Pancreas (tissue), 10 donors: Measurements from ENCODE around the gene TRAF4. TPM values are rescaled to one million over a fixed set of nuclear protein-coding genes. Genes with fewer than 3 reads are reported as not detected.

ENCODE experiments used
- ATAC-seq, 4 donors: fragments of 200-7000 bp; cut with Tn5 transposase; one replicate each; pipeline versions ENCODE4 v1.8.0 to v1.9.1; 2020; ENCODE audit warnings: mild to moderate bottlenecking in 4 of 4, moderate library complexity in 4 of 4
- DNase-seq, 6 donors: peaks; one replicate each; pipeline ENCODE4 v3.0.0-alpha.2; 2020
- FAIRE-seq: peaks from 2 replicates; lab custom pipeline; 2012; peaks lifted over from hg19 to GRCh38; lab: Jason Lieb, UNC
- H3K27ac ChIP-seq, 4 donors: fragments of 200-600 bp; sonication (generic); 1 replicate in 3 of 4; 2 replicates in 1 of 4; pipeline versions ENCODE4 v1.5.0 to v1.8.0; 2020
- H3K27me3 ChIP-seq, 4 donors: fragments of 200-600 bp; one replicate each; pipeline ENCODE4 v1.8.0; 2021
- H3K36me3 ChIP-seq, 3 donors: fragments of 200-600 bp; sonication (generic) in 1 of 3; one replicate each; pipeline versions ENCODE4 v1.5.0 to v1.8.0; 2020 to 2021
- H3K4me1 ChIP-seq, 3 donors: fragments of 200-600 bp; one replicate each; pipeline ENCODE4 v1.8.0; 2021
- H3K4me3 ChIP-seq, 4 donors: fragments of 200-600 bp; sonication (generic) in 2 of 4; one replicate each; pipeline versions ENCODE4 v1.5.0 to v1.8.0; 2020 to 2021
- H3K9me3 ChIP-seq, 4 donors: fragments of 200-600 bp; one replicate each; pipeline ENCODE4 v1.8.0; 2021
- CTCF ChIP-seq, 4 donors: fragments of 200-600 bp; sonication (generic) in 3 of 4; IDR thresholded peaks; one replicate each; pipeline versions ENCODE4 v1.5.0 to v1.8.0; 2021; ENCODE audit warnings: antibody characterized with exemption in 4 of 4
- whole genome bisulfite sequencing, 2 donors: extraction: QIAGEN DNeasy Blood & Tissue Kit; methylation state at CpG; one replicate each; pipeline ENCODE4 v1.1.7; 2013; 5-methylcytosine and 5-hydroxymethylcytosine counted together
- intact Hi-C, 3 donors: fragments of 100-400 bp; cut with DNase I; formaldehyde crosslinking; loops; one replicate each; pipeline versions ENCODE4 v1.11.1 to v1.14.2; 2022
- polyA plus RNA-seq, 2 donors: library from polyadenylated mRNA; stranded (reverse); fragments of 200-250 nt; gene quantifications; one replicate each; pipeline ENCODE4 v1.2.3, GENCODE V29; 2013
- total RNA-seq, 6 donors: library from RNA; stranded (reverse); fragmentation: NEBNext Ultra II Directional in 4 of 6; extraction: Animal tissue kit (Norgen Biotek cat#: 25700) in 4 of 6; gene quantifications; one replicate each; pipeline versions ENCODE4 v1.2.1 to v1.2.4, GENCODE V29; 2021 to 2023
- donor health status: healthy with polysubstance abuse.
- donor health status: DM: no; HTN: no; CAD: no; lungs with moderate emphysema.
- donor health status: DM: no; HTN: no; CAD: no.
- donor health status: control.
- donor health status: control.
- donor health status: Bipolar disorder and iron deficiency.
- donor health status: DM: yes; HTN: yes; CAD: no.
- donor health status: DM: no; HTN: no; CAD: no.
- donor health status: DM: no; HTN: no; CAD: no.
- donor health status: DM: yes; HTN: yes; CAD: no.

TRAF4 gene
- total and polyA plus RNA-seq, 8 donors, result 22.6 to 48.2 (median 33.2) TPM

- peak; percentile 90 to 96 (median 93) for ATAC-seq
- TF ChIP-seq CTCF (IDR thresholded peaks at IDR 0.05), result no peak
- Histone ChIP-seq H3K4me1 (peaks cover 3 to 6% (median 5%) of the 10 kb centered on the region in 3 donors), H3K27ac (peak overlapping the region; percentile 23 to 73 (median 59)), H3K4me3 (peak overlapping the region; percentile 32 to 67 (median 39)), H3K9me3 (no peaks in the 10 kb centered on the region), H3K36me3 (no peaks in the 10 kb centered on the region), H3K27me3 (no peaks in the 10 kb centered on the region)
- DNase-seq, result peak; percentile 75 to 93 (median 84)
- 3 to 4% methylated on average over 70 to 74 of the region's 74 CpGs for WGBS, 2 donors
- intact Hi-C loops, result no loop called here
- no peak for FAIRE-seq
These were observed 32.7 kb upstream of the TRAF4 start for GRCh38 chr17:28710861-28711722.

- intact Hi-C loops, result no loop called here
- H3K27me3 ChIP-seq, result no peaks in the 10 kb centered on the region
- no peak for TF ChIP-seq CTCF (IDR thresholded peaks at IDR 0.05)
- WGBS, 2 donors, result 8 to 12% methylated on average over 20 of the region's 20 CpGs
- ATAC-seq (peak in 1 of 4 donors; percentile 4), FAIRE-seq (no peak), DNase-seq (peak in 1 of 6 donors; percentile 74)
- H3K4me3 ChIP-seq, result peak within 1 kb of the TSS; percentile 32 to 67 (median 39)
- H3K4me1 ChIP-seq, result peaks cover 3 to 6% (median 5%) of the 10 kb centered on the region in 3 donors
- no peaks in the 10 kb centered on the region for H3K9me3 ChIP-seq
- peak within 1 kb of the TSS; percentile 23 to 73 (median 59) for H3K27ac ChIP-seq
- no peaks in the 10 kb centered on the region for H3K36me3 ChIP-seq
These were observed 32.1 kb upstream of the TRAF4 start, which contains the start of gene PROCA1 for GRCh38 chr17:28711723-28712031. Gene PROCA1, minus strand, starts transcription at chr17:28711888. Its CDS starts 228 bp downstream, at chr17:28711660.

DNA sequence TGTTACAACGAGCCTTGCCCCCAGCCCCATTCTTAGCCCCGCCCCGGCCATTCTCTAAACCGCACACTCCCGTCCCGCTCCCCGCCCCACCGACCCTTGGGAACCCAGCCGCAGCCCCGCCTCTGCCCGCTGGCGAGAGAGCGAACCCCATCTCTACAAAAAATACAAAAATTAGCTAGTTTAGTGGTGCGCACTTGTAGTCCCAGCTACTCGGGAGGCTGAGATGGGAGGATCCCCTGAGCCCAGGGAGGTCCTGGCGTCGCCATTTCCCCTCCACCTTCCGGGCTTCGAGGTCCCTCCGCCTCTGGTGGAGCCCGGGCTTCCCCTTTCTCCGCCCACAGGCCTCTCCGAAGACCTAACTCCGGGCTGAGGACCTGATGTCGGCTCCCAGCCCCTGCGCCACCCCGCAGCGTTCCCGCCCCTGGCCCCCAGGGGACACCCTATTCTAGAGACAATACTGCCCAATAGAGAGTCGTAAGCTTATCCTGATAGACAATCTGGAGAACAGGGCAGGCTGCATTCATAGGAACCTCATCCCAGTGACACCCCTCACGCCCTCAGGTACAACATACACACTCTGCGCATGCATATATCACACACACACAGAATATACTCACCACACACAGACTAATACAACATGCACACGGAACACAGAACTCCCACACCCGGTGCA, 31.6 kb upstream of the TRAF4 start:
- DNase-seq (peak in 4 of 6 donors; percentile 46 to 63 (median 52)), FAIRE-seq (no peak)
- H3K4me3 ChIP-seq, result peak overlapping the region in 2 of 4 donors; percentile 39 to 67

DNA sequence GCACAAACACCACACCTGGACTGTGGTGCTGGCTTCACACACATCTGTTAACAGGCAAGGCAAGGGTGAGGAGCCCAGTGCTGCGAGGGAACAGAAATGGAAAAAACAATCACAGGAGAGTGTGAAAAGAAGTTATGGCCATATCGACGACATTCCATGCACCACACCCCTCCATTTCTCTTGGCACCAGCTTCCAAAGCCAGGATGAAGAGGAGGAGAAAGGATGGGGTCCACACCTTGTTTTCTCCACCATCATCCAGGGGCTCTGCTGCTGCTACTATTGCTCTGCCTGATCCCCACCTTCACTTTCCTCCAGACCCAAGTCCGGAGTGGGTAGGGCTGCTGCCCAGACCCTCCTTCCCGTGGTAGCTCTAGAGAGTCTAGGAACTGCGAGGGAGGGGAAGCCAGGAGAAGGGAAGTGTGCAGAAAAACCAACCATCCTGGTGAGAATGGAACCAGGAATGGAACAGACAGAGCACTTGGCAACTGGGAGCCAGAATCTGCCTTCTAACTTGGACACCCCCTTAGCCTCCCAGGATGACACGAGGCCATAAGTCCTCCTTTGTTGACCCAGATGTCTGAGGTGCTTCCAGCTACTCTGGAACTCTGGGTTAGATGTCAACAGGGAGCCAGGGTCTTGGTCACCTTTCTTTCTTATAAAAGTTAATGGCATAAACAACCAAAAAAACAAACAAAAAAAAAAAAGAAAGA, 31.0 kb upstream of the TRAF4 start:
- WGBS, 2 donors, result 72 to 76% methylated on average over 7 of the region's 7 CpGs
- intact Hi-C loops, result no loop called here
- no peak for ATAC-seq

More for the DNA sequence above, 31.6 kb upstream of the TRAF4 start:
- peak in 1 of 4 donors; percentile 10 for ATAC-seq
- Histone ChIP-seq H3K27ac (peak overlapping the region in 2 of 4 donors; percentile 72 to 73), H3K36me3 (no peaks in the 10 kb centered on the region), H3K9me3 (no peaks in the 10 kb centered on the region), H3K27me3 (no peaks in the 10 kb centered on the region), H3K4me1 (peaks cover 3 to 6% (median 5%) of the 10 kb centered on the region in 3 donors)
- TF ChIP-seq CTCF (IDR thresholded peaks at IDR 0.05), result no peak
- WGBS, 2 donors, result 56 to 57% methylated on average over 33 to 34 of the region's 34 CpGs
- intact Hi-C loops, result no loop called here

More for the DNA sequence above, 31.0 kb upstream of the TRAF4 start:
- FAIRE-seq (no peak), DNase-seq (peak in 1 of 6 donors; percentile 3)
- no peak overlapping the region for H3K4me3 ChIP-seq
- no peak for TF ChIP-seq CTCF (IDR thresholded peaks at IDR 0.05)
- H3K27ac ChIP-seq, result no peak overlapping the region
- H3K9me3 ChIP-seq, result no peaks in the 10 kb centered on the region
- H3K27me3 ChIP-seq, result no peaks in the 10 kb centered on the region
- no peaks in the 10 kb centered on the region for H3K36me3 ChIP-seq
- peaks cover 3 to 6% (median 5%) of the 10 kb centered on the region in 3 donors for H3K4me1 ChIP-seq
